ENCODE data around the gene SRBD1. TPM values are rescaled to one million over a fixed set of nuclear protein-coding genes. Genes with fewer than 3 reads are reported as not detected.

The SRBD1 gene
- total RNA-seq, 1 donor from 2014 or later: 19.3 TPM

- peaks cover 6% of the 10 kb centered on the region for H3K36me3 Mint-ChIP-seq
- no peak overlapping the region for H3K4me3 Mint-ChIP-seq
- peaks cover 5% of the 10 kb centered on the region for H3K9me3 Mint-ChIP-seq
- no peak for DNase-seq (ENCODE audit: low spot score in 2 of 2, unreplicated experiment in 2 of 2)
- H3K4me1 Mint-ChIP-seq: no peaks in the 10 kb centered on the region
- no peaks in the 10 kb centered on the region for H3K27me3 Mint-ChIP-seq (ENCODE audit: low read depth)
- TF ChIP-seq, protein P1, sequence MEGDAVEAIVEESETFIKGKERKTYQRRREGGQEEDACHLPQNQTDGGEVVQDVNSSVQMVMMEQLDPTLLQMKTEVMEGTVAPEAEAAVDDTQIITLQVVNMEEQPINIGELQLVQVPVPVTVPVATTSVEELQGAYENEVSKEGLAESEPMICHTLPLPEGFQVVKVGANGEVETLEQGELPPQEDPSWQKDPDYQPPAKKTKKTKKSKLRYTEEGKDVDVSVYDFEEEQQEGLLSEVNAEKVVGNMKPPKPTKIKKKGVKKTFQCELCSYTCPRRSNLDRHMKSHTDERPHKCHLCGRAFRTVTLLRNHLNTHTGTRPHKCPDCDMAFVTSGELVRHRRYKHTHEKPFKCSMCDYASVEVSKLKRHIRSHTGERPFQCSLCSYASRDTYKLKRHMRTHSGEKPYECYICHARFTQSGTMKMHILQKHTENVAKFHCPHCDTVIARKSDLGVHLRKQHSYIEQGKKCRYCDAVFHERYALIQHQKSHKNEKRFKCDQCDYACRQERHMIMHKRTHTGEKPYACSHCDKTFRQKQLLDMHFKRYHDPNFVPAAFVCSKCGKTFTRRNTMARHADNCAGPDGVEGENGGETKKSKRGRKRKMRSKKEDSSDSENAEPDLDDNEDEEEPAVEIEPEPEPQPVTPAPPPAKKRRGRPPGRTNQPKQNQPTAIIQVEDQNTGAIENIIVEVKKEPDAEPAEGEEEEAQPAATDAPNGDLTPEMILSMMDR (IDR thresholded peaks at IDR 0.05; ENCODE audit: unreplicated experiment): no peak
- H3K27ac Mint-ChIP-seq: no peak overlapping the region
Observed at GRCh38 chr2:45484965-45485364, 126.1 kb downstream of the SRBD1 start.

GRCh38 chr2:45483997-45484396, 127.1 kb downstream of the SRBD1 start:
- Mint-ChIP-seq H3K27ac (no peak overlapping the region), H3K4me1 (no peaks in the 10 kb centered on the region), H3K4me3 (no peak overlapping the region), H3K9me3 (peaks cover 8% of the 10 kb centered on the region), H3K36me3 (peaks cover 8% of the 10 kb centered on the region), H3K27me3 (ENCODE audit: low read depth) (no peaks in the 10 kb centered on the region)
- no peak for DNase-seq (ENCODE audit: low spot score in 2 of 2, unreplicated experiment in 2 of 2)
- TF ChIP-seq, protein P1 (IDR thresholded peaks at IDR 0.05; ENCODE audit: unreplicated experiment): no peak

- H3K27me3 Mint-ChIP-seq (ENCODE audit: low read depth): no peaks in the 10 kb centered on the region
- H3K4me3 Mint-ChIP-seq: no peak overlapping the region
- TF ChIP-seq, protein P1 (IDR thresholded peaks at IDR 0.05; ENCODE audit: unreplicated experiment): no peak
- H3K36me3 Mint-ChIP-seq: peaks cover 16% of the 10 kb centered on the region
- no peak for DNase-seq (ENCODE audit: low spot score in 2 of 2, unreplicated experiment in 2 of 2)
- H3K27ac Mint-ChIP-seq: no peak overlapping the region
- H3K9me3 Mint-ChIP-seq: peaks cover 8% of the 10 kb centered on the region
- no peaks in the 10 kb centered on the region for H3K4me1 Mint-ChIP-seq
Observed at GRCh38 chr2:45477546-45477945, 133.5 kb downstream of the SRBD1 start.

DNA sequence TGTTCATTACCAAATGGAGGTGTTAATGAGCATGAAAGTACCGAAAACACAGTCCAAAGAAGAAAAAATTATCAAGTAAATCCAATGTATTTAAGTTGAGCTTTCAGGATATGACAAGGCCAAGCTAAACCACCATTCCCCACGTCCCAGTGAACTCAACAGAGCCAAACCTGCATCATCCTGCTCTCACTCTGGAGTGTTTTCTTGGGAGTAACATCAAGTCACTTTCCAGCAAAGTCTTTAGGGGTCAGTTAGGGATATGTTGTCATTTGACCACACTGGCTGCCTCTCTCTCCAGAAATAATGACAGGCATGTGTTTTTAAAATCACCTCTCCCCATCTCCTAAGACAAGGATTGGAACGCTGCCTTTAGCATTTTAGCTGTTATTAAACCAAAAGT, 140.5 kb downstream of the SRBD1 start:
- TF ChIP-seq, protein P1 (IDR thresholded peaks at IDR 0.05; ENCODE audit: unreplicated experiment): no peak
- H3K27ac Mint-ChIP-seq: no peak overlapping the region

DNA sequence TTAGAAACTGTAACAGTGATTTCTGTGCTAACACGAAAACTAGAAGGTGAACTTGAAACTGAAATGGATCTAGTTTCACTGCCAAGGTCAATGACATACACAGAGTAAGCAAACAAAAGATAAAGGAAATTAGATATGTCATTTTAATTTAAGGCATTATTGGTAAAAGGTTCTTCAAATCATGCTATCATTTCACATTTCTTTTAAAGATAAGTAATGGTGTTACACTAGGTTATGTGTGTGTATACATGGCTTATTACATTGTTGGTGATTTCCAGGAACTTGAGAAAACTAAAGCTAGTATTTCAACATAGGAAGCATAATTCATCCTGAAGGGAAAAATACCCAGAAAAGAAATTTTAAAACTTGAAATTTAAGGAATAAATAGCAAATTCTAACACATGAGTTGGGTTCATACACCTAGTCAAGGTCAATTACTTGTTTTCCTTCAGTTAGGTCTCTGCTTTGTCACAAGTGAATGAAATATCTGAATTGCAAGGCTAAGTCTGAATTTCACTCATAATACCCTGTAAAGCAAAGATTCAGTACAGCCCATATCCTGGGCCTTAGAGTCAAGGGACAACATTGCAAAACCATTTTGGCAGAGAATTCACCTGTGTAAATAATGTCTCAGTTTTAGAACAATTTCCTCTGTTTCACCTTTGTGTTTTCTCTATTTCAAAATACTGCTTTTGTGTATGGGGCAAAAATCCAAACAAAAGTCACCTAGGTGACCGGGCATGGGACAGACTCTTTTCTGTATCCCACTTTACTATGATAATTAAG, 141.6 kb downstream of the SRBD1 start:
- Mint-ChIP-seq H3K36me3 (no peaks in the 10 kb centered on the region), H3K9me3 (no peaks in the 10 kb centered on the region), H3K4me3 (no peak overlapping the region), H3K27ac (no peak overlapping the region), H3K27me3 (ENCODE audit: low read depth) (no peaks in the 10 kb centered on the region), H3K4me1 (no peaks in the 10 kb centered on the region)
- no peak for DNase-seq (ENCODE audit: low spot score in 2 of 2, unreplicated experiment in 2 of 2)
- TF ChIP-seq, protein P1 (IDR thresholded peaks at IDR 0.05; ENCODE audit: unreplicated experiment): no peak

More for the DNA sequence above, 140.5 kb downstream of the SRBD1 start:
- DNase-seq (ENCODE audit: low spot score in 2 of 2, unreplicated experiment in 2 of 2): no peak
- H3K4me1 Mint-ChIP-seq: no peaks in the 10 kb centered on the region
- no peak overlapping the region for H3K4me3 Mint-ChIP-seq
- H3K9me3 Mint-ChIP-seq: no peaks in the 10 kb centered on the region
- no peaks in the 10 kb centered on the region for H3K27me3 Mint-ChIP-seq (ENCODE audit: low read depth)
- H3K36me3 Mint-ChIP-seq: peaks cover 3% of the 10 kb centered on the region

All from mesothelial cell of epicardium (in vitro differentiated cells).